OCI-LY3 (cell line): ENCODE data around the gene PODNL1.

ENCODE experiments used
- EZH2phosphoT487 ChIP-seq: fragments of 200-600 bp; shearing (Covaris generic); IDR thresholded peaks from 2 replicates; pipeline ENCODE4 v1.6.1; 2018; ENCODE audit warnings: antibody characterized with exemption, mixed run types, low read depth
- TF ChIP-seq, protein P1 (sequence below): fragments of 200-600, 300-600 bp; sonication (generic); IDR thresholded peaks from 2 replicates; pipeline ENCODE4 v1.5.1; 2014; ENCODE audit warnings: antibody characterized with exemption, low read length, low read depth

GRCh38 chr19:13965926-13966683, 27.9 kb upstream of the PODNL1 start:
- TF ChIP-seq, protein P1, sequence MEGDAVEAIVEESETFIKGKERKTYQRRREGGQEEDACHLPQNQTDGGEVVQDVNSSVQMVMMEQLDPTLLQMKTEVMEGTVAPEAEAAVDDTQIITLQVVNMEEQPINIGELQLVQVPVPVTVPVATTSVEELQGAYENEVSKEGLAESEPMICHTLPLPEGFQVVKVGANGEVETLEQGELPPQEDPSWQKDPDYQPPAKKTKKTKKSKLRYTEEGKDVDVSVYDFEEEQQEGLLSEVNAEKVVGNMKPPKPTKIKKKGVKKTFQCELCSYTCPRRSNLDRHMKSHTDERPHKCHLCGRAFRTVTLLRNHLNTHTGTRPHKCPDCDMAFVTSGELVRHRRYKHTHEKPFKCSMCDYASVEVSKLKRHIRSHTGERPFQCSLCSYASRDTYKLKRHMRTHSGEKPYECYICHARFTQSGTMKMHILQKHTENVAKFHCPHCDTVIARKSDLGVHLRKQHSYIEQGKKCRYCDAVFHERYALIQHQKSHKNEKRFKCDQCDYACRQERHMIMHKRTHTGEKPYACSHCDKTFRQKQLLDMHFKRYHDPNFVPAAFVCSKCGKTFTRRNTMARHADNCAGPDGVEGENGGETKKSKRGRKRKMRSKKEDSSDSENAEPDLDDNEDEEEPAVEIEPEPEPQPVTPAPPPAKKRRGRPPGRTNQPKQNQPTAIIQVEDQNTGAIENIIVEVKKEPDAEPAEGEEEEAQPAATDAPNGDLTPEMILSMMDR: no peak
- TF ChIP-seq EZH2phosphoT487: no peak
